ENCODE data around the gene CADM2. TPM values are rescaled to one million over a fixed set of nuclear protein-coding genes. Genes with fewer than 3 reads are reported as not detected.

The CADM2 gene
- total RNA-seq, 1 experiment from 2014 or later: not detected

DNA sequence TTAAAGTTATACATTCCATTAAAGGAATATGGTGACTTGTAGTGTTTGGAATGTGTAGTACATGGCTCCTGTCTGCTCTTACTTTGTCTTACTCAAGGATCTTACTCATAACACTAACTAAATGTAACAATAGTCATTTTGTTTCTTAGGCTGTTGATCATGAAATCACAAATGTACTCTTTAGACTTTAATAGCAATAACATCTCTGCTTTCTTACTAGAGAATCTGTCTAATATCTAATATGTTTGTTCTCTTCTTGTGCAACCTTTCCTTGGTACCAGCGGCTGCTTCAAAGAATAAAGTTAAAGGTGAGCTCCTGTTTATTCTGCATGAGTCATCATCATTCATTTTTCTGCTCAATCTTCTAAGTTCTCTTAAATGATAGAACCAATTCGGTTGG, 767.5 kb downstream of the CADM2 start:
- H3K4me1 Mint-ChIP-seq (ENCODE audit: low read depth, unreplicated experiment): peaks cover 6% of the 10 kb centered on the region
- CTCF ChIA-PET: no interaction called here

GRCh38 chr3:85737846-85738245, 779.1 kb downstream of the CADM2 start:
- no peak for DNase-seq
- intact Hi-C loops (cut with micrococcal nuclease; ENCODE audit: unreplicated experiment): no loop called here
- no peaks in the 10 kb centered on the region for H3K36me3 Mint-ChIP-seq (ENCODE audit: insufficient read depth, unreplicated experiment)
- H3K27me3 Mint-ChIP-seq (ENCODE audit: insufficient read depth, unreplicated experiment): no peaks in the 10 kb centered on the region
- BruUV-seq (replicated peaks): no TSS peak
- Histone ChIP-seq H3K9me3 (no peaks in the 10 kb centered on the region), H3K4me1 (no peaks in the 10 kb centered on the region), H3K4me3 (ENCODE audit: low read depth, low read length) (no peak overlapping the region), H3K36me3 (ENCODE audit: control insufficient read depth, insufficient read depth, low read length) (no peaks in the 10 kb centered on the region), H3K27me3 (replicated peaks; ENCODE audit: control insufficient read depth, insufficient read depth, low read length) (no peaks in the 10 kb centered on the region)
- no peaks in the 10 kb centered on the region for H3K9me3 Mint-ChIP-seq (ENCODE audit: unreplicated experiment)
- H3K4me3 Mint-ChIP-seq (ENCODE audit: unreplicated experiment): no peak overlapping the region
- no peaks in the 10 kb centered on the region for H3K4me1 Mint-ChIP-seq (ENCODE audit: low read depth, unreplicated experiment)
- TF ChIP-seq, protein P1, sequence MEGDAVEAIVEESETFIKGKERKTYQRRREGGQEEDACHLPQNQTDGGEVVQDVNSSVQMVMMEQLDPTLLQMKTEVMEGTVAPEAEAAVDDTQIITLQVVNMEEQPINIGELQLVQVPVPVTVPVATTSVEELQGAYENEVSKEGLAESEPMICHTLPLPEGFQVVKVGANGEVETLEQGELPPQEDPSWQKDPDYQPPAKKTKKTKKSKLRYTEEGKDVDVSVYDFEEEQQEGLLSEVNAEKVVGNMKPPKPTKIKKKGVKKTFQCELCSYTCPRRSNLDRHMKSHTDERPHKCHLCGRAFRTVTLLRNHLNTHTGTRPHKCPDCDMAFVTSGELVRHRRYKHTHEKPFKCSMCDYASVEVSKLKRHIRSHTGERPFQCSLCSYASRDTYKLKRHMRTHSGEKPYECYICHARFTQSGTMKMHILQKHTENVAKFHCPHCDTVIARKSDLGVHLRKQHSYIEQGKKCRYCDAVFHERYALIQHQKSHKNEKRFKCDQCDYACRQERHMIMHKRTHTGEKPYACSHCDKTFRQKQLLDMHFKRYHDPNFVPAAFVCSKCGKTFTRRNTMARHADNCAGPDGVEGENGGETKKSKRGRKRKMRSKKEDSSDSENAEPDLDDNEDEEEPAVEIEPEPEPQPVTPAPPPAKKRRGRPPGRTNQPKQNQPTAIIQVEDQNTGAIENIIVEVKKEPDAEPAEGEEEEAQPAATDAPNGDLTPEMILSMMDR (IDR thresholded peaks at IDR 0.05; ENCODE audit: insufficient read depth in 1 of 2, low read depth in 1 of 2, low read length in 1 of 2, severe bottlenecking in 1 of 2, unreplicated experiment in 1 of 2): no peak
- CTCF ChIA-PET: no interaction called here
- POLR2A ChIA-PET: no interaction called here
- H3K27ac Mint-ChIP-seq (ENCODE audit: unreplicated experiment): no peak overlapping the region

More for the DNA sequence above, 767.5 kb downstream of the CADM2 start:
- H3K27ac Mint-ChIP-seq (ENCODE audit: unreplicated experiment): no peak overlapping the region
- peak in 1 of 2 experiments; percentile 5 for DNase-seq
- POLR2A ChIA-PET: no interaction called here
- intact Hi-C loops (cut with micrococcal nuclease; ENCODE audit: unreplicated experiment): no loop called here
- no peak overlapping the region for H3K4me3 Mint-ChIP-seq (ENCODE audit: unreplicated experiment)
- Histone ChIP-seq H3K4me3 (ENCODE audit: low read depth, low read length) (no peak overlapping the region), H3K4me1 (no peaks in the 10 kb centered on the region), H3K27me3 (replicated peaks; ENCODE audit: control insufficient read depth, insufficient read depth, low read length) (no peaks in the 10 kb centered on the region), H3K36me3 (ENCODE audit: control insufficient read depth, insufficient read depth, low read length) (no peaks in the 10 kb centered on the region), H3K9me3 (0 out of 2 replicates have a peak, but pooled peaks cover 4% of the 10 kb centered on the region)
- H3K9me3 Mint-ChIP-seq (ENCODE audit: unreplicated experiment): no peaks in the 10 kb centered on the region
- BruUV-seq (replicated peaks): no TSS peak
- no peaks in the 10 kb centered on the region for H3K36me3 Mint-ChIP-seq (ENCODE audit: insufficient read depth, unreplicated experiment)
- TF ChIP-seq, protein P1 (IDR thresholded peaks at IDR 0.05; ENCODE audit: insufficient read depth in 1 of 2, low read depth in 1 of 2, low read length in 1 of 2, severe bottlenecking in 1 of 2, unreplicated experiment in 1 of 2): no peak
- H3K27me3 Mint-ChIP-seq (ENCODE audit: insufficient read depth, unreplicated experiment): no peaks in the 10 kb centered on the region

DNA sequence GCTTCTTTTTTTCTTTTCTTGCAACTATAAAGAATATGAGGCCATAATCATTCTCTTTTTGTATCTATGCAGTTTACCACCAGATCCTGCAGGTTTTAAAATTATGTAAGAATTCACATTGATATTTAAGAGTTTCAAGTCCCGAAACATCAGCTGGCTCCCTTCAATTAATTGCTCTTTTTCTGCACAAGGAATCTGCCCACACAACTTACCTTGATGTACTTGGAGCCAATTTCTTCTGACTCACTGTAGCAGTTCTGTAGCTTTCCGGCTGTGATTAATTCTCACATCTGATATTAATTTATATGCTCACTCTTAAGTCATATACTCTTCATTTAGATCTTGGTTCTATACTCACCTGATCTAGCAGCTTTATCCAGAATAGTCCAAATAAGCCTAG, 781.8 kb downstream of the CADM2 start:
- Histone ChIP-seq H3K36me3 (ENCODE audit: control insufficient read depth, insufficient read depth, low read length) (no peaks in the 10 kb centered on the region), H3K27me3 (replicated peaks; ENCODE audit: control insufficient read depth, insufficient read depth, low read length) (no peaks in the 10 kb centered on the region), H3K9me3 (no peaks in the 10 kb centered on the region), H3K4me3 (ENCODE audit: low read depth, low read length) (no peak overlapping the region), H3K4me1 (no peaks in the 10 kb centered on the region)
- DNase-seq: no peak
- H3K4me1 Mint-ChIP-seq (ENCODE audit: low read depth, unreplicated experiment): no peaks in the 10 kb centered on the region
- BruUV-seq (replicated peaks): no TSS peak
- H3K27ac Mint-ChIP-seq (ENCODE audit: unreplicated experiment): no peak overlapping the region
- ChIA-PET POLR2A (no interaction called here), CTCF (no interaction called here)
- H3K9me3 Mint-ChIP-seq (ENCODE audit: unreplicated experiment): no peaks in the 10 kb centered on the region
- no peaks in the 10 kb centered on the region for H3K27me3 Mint-ChIP-seq (ENCODE audit: insufficient read depth, unreplicated experiment)
- H3K36me3 Mint-ChIP-seq (ENCODE audit: insufficient read depth, unreplicated experiment): no peaks in the 10 kb centered on the region
- H3K4me3 Mint-ChIP-seq (ENCODE audit: unreplicated experiment): no peak overlapping the region
- intact Hi-C loops (cut with micrococcal nuclease; ENCODE audit: unreplicated experiment): no loop called here
- TF ChIP-seq, protein P1 (IDR thresholded peaks at IDR 0.05; ENCODE audit: insufficient read depth in 1 of 2, low read depth in 1 of 2, low read length in 1 of 2, severe bottlenecking in 1 of 2, unreplicated experiment in 1 of 2): no peak

Data from Caco-2 (cell line).